SU-DHL-6 (cell line): ENCODE measurements around the gene CHST12.

Experiments used
- H2AFZ ChIP-seq: fragments of 200-600 bp; sonication (generic); 2 replicates; pipeline ENCODE4 v1.6.1; 2014; ENCODE audit warnings: low read depth, mild to moderate bottlenecking, moderate library complexity, mixed read lengths, antibody characterized with exemption, low read length; ENCODE audit not compliant: severe bottlenecking
- H3F3A ChIP-seq: fragments of 200-600 bp; shearing (Covaris generic); 2 replicates; pipeline ENCODE4 v1.6.0; 2016; ENCODE audit warnings: antibody characterized with exemption, mild to moderate bottlenecking; ENCODE audit not compliant: insufficient read depth
- H3K27ac ChIP-seq: fragments of 200-600 bp; sonication (generic); 2 replicates; pipeline ENCODE4 v1.5.1; 2016; ENCODE audit warnings: low read depth, mild to moderate bottlenecking, low read length, moderate library complexity, mixed read lengths
- H3K27me3 ChIP-seq: fragments of 200-600 bp; sonication (generic), shearing (Covaris generic); 2 replicates; pipeline ENCODE4 v1.6.0; 2014; ENCODE audit warnings: mild to moderate bottlenecking, low read length
- H3K36me3 ChIP-seq: fragments of 200-600 bp; sonication (generic); 2 replicates; pipeline ENCODE4 v1.6.1; 2014; ENCODE audit warnings: mild to moderate bottlenecking, low read length, mixed read lengths
- H3K4me2 ChIP-seq: fragments of 300-600, 200-600 bp; shearing (Covaris generic), sonication (generic); 2 replicates; pipeline ENCODE4 v1.6.0; 2014; ENCODE audit warnings: low read length, low read depth, mild to moderate bottlenecking; ENCODE audit not compliant: poor library complexity, severe bottlenecking
- H3K4me3 ChIP-seq: fragments of 200-600 bp; sonication (generic); 2 replicates; pipeline ENCODE4 v1.5.1; 2014; ENCODE audit warnings: antibody characterized with exemption, low read length, mild to moderate bottlenecking, mixed read lengths; ENCODE audit not compliant: insufficient read depth, poor library complexity, severe bottlenecking
- H3K79me2 ChIP-seq: fragments of 200-600 bp; sonication (generic); 2 replicates; pipeline ENCODE4 v1.6.1; 2014; ENCODE audit warnings: mild to moderate bottlenecking, low read length, moderate library complexity; ENCODE audit not compliant: insufficient read depth
- H3K9ac ChIP-seq: fragments of 200-600 bp; sonication (generic); 2 replicates; pipeline ENCODE4 v1.7.0; 2014; ENCODE audit warnings: mild to moderate bottlenecking, low read length
- H3K9me2 ChIP-seq: fragments of 200-600 bp; sonication (generic); replicated peaks from 2 replicates; pipeline ENCODE4 v1.6.1; 2014; ENCODE audit warnings: low read length; ENCODE audit not compliant: insufficient read depth
- H3K9me3 ChIP-seq: fragments of 200-600 bp; sonication (generic); 2 replicates; pipeline ENCODE4 v1.6.1; 2014; ENCODE audit warnings: low read length, mixed read lengths; ENCODE audit not compliant: insufficient read depth
- H4K20me1 ChIP-seq: fragments of 200-600 bp; sonication (generic); 2 replicates; pipeline ENCODE4 v1.6.1; 2014; ENCODE audit warnings: low read depth, mild to moderate bottlenecking, antibody characterized with exemption, low read length, moderate library complexity, mixed read lengths
- CTCF ChIP-seq: fragments of 200-600 bp; sonication (generic); IDR thresholded peaks from one replicate; pipeline ENCODE4 v1.5.1; 2017; ENCODE audit warnings: antibody characterized with exemption, mild to moderate bottlenecking, low read length, moderate library complexity; ENCODE audit not compliant: insufficient read depth, poor library complexity, severe bottlenecking
- EZH2phosphoT487 ChIP-seq: fragments of 200-600 bp; sonication (generic), shearing (Covaris generic); conservative IDR thresholded peaks from 2 replicates; pipeline ENCODE4 v1.6.1; 2018; ENCODE audit warnings: mild to moderate bottlenecking, antibody characterized with exemption, low read length, moderate library complexity, mixed read lengths

The CHST12 gene

DNA sequence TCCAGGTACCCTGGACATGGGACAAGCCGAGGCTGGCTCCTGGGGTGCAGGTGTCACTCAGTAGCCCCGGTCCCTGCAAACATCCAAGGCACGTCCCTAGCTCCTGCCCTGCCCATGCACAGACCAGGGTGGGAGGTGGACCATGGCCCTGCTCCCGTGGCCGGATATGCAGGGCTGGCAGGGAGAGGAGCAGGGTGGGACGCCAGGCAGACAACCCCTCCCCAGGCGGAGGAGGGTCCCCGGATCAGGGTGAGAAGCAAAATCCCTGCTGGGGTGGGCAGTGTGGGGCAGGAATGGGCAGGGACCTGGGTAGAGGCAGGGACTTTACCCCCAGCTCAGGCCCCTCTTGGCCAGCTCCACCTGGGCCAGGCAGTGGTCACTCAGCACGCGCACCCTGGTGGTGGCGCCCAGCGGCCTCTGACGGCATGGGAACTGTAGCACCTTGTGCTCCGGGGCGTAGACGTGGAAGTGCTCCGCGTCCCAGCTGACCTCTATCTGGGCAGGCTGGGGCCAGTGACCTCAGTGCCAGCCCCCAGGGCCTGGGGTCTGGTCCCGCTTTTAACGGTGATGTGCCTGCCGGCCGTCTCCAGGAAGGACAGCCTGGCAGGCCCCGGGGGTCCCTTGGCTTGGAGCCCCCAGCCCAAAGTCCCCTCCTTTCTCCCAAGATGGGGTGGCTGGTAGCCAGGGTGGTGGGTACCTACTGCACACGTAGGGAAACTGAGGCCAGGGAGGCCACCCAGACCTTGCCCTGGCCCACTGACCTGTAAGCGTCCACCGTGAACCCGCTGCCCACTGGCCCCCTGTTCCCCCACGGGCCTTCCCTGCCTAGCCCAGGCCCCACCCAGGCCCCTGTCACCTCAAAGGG, 71.6 kb downstream of the CHST12 start:
- H3K4me2 ChIP-seq = no peak overlapping the region

DNA sequence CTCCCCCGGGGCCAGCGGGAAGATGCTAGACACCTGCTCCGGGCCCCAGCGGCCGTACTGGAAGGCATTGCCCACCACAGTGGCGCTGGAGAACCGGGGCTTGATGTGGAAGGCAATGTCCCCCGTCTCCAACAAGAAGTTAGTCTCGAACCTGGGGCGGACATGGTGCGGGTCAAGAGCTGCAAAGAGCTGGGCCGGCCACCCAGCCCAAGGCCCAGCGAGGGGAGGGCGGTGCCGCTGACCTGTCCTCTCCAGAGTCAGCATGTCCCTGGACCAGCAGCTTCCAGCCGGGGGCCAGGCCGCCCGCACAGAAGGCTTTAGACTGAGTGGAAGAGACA, 72.2 kb downstream of the CHST12 start:
- H3K79me2 ChIP-seq = no peaks in the 10 kb centered on the region
- TF ChIP-seq CTCF (no peak), EZH2phosphoT487 (no peak)
- no peaks in the 10 kb centered on the region for H3K36me3 ChIP-seq
- no peaks in the 10 kb centered on the region for H3K9me3 ChIP-seq
- no peak overlapping the region for H2AFZ ChIP-seq
- H3F3A ChIP-seq = no peaks in the 10 kb centered on the region
- no peaks in the 10 kb centered on the region for H3K27me3 ChIP-seq
- H3K27ac ChIP-seq = no peak overlapping the region
- H3K9ac ChIP-seq = no peak overlapping the region
- H4K20me1 ChIP-seq = no peaks in the 10 kb centered on the region
- no peak overlapping the region for H3K4me2 ChIP-seq
- no peak overlapping the region for H3K4me3 ChIP-seq
- no peaks in the 10 kb centered on the region for H3K9me2 ChIP-seq

More for the DNA sequence above, 71.6 kb downstream of the CHST12 start:
- no peaks in the 10 kb centered on the region for H3K9me2 ChIP-seq
- no peak overlapping the region for H3K9ac ChIP-seq
- H4K20me1 ChIP-seq = no peaks in the 10 kb centered on the region
- H3K9me3 ChIP-seq = no peaks in the 10 kb centered on the region
- no peak overlapping the region for H3K4me3 ChIP-seq
- H3K27me3 ChIP-seq = no peaks in the 10 kb centered on the region
- H3K79me2 ChIP-seq = no peaks in the 10 kb centered on the region
- TF ChIP-seq CTCF (no peak), EZH2phosphoT487 (no peak)
- H3F3A ChIP-seq = no peaks in the 10 kb centered on the region
- no peak overlapping the region for H2AFZ ChIP-seq
- H3K27ac ChIP-seq = no peak overlapping the region
- H3K36me3 ChIP-seq = no peaks in the 10 kb centered on the region

DNA sequence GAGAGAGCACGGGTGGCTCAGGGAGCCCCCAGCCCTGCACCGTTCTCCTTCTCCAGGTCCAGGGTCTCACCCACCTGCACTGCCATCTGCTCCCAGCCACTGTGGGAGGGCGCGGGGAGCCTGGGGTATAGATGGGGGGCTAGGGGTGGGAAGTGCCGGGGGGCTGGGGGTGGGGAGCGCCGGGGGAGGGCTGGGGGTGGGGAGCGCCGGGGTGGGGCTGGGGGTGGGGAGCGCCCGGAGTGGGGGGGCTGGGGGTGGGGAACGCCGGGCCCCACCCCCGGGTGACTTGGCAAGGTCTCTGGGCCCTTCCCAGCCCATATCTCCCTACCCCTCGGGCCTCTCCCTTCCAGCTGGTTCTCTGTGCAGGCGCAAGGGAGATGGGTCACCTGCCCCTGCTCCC, 72.9 kb downstream of the CHST12 start, which contains the start of gene GRIFIN:
GRIFIN (minus strand) TSS at position 101 of the 400 bp plus-strand sequence; CDS start at position 86, 15 bp downstream.
- no peaks in the 10 kb centered on the region for H3K36me3 ChIP-seq
- no peak within 1 kb of the TSS for H2AFZ ChIP-seq
- H3F3A ChIP-seq = no peaks in the 10 kb centered on the region
- no peaks in the 10 kb centered on the region for H3K27me3 ChIP-seq
- no peaks in the 10 kb centered on the region for H3K9me2 ChIP-seq
- H3K79me2 ChIP-seq = no peaks in the 10 kb centered on the region
- H4K20me1 ChIP-seq = no peaks in the 10 kb centered on the region
- no peak within 1 kb of the TSS for H3K4me3 ChIP-seq
- H3K9ac ChIP-seq = no peak within 1 kb of the TSS
- TF ChIP-seq CTCF (no peak), EZH2phosphoT487 (no peak)
- H3K4me2 ChIP-seq = no peak within 1 kb of the TSS
- no peaks in the 10 kb centered on the region for H3K9me3 ChIP-seq
- no peak within 1 kb of the TSS for H3K27ac ChIP-seq
